GM12892 (cell line): ENCODE measurements around the gene PKHD1.

ENCODE experiments used
- POLR2A ChIP-seq: IDR thresholded peaks from 2 replicates; pipeline ENCODE4 v1.6.1; 2011; ENCODE audit warnings: low read depth, low read length, control low read depth
- POLR2AphosphoS5 ChIP-seq: IDR thresholded peaks from 2 replicates; pipeline ENCODE4 v1.6.1; 2011; ENCODE audit warnings: low read depth, low read length, control low read depth

DNA sequence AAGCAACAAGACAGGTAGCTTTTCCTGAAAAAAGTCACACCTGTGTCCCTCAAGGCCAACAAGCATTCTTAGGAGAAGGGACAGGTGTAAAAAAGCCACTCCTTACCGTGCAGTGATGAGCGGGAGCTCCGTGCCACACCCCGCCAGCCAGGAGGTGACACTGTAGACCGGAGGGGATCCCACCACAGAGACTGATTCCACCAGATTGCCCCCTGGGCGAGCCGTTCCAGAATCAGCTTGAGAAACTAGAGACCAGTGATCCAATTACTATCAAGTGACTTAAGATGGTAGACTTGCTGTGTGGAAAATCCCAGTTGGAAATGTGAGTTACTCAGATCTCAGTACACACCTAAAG is 37.4 kb downstream of the PKHD1 start:
- TF ChIP-seq POLR2AphosphoS5, result no peak
- TF ChIP-seq POLR2A, result no peak
